GM12892 (cell line): ENCODE results near the gene TJP1.

Source experiments
- POLR2A ChIP-seq: IDR thresholded peaks from 2 replicates; pipeline ENCODE4 v1.6.1; 2011; ENCODE audit warnings: low read depth, low read length, control low read depth
- POLR2AphosphoS5 ChIP-seq: IDR thresholded peaks from 2 replicates; pipeline ENCODE4 v1.6.1; 2011; ENCODE audit warnings: low read depth, low read length, control low read depth

DNA sequence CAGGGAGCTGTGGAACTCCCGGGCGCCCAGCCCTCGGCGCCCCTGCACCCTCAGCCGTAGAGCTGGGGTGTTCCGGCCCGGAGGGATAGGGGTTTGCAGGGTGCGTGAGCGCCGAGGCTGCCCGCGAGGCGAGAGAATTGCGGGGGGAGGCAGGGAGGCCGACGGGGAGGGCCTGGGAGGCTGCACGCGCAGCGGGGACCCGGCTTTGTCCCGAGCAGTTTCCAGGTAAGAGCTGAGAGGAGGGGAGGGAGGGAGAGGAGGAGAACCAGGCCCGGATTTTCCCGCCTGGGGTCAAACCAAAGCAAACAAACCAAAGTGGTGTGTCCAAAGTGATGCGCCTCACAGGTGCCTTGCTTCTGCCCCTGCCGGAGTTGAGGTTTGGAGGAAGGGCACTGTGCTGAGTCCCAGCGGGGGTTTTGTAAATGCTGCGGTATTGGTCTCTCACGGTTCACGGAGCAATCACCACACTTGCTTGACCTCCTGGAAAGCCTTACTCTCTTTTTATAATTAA is 146.4 kb downstream of the TJP1 start:
- TF ChIP-seq POLR2A (no peak), POLR2AphosphoS5 (no peak)
